Peyer's patch (tissue), 4 donors: Measurements from ENCODE around the gene RNF126.

Experiments used
- CTCF ChIP-seq, 6 experiments: fragments of 450-650 bp in 4 of 6; fragments of 200-600 bp in 2 of 6; sonication (generic) in 1 of 6; IDR thresholded peaks; one replicate each; pipeline ENCODE4 v1.5.1; 2017 to 2019; ENCODE audit warnings: antibody characterized with exemption in 6 of 6, mild to moderate bottlenecking in 3 of 6, moderate library complexity in 1 of 6
- POLR2A ChIP-seq, 2 donors: fragments of 450-650 bp; IDR thresholded peaks; one replicate each; pipeline ENCODE4 v1.5.1; 2017; ENCODE audit warnings: antibody characterized with exemption in 2 of 2, mild to moderate bottlenecking in 2 of 2, moderate library complexity in 2 of 2

GRCh38 chr19:658916-659839, 3.8 kb downstream of the RNF126 start:
- no peak for TF ChIP-seq CTCF (IDR thresholded peaks at IDR 0.05)
- TF ChIP-seq POLR2A (IDR thresholded peaks at IDR 0.05): no peak
